ENCODE measurements around the gene USP17L21. TPM values are rescaled to one million over a fixed set of nuclear protein-coding genes. Genes with fewer than 3 reads are reported as not detected.
"Not testable (repeated sequence)": the region's sequence is repeated elsewhere in the genome, so short reads cannot be mapped to it uniquely, and the experiment has no call there.

Gene USP17L21
- total RNA-seq: not detected in 2 replicates

GRCh38 chr4:9262572-9262971, at the start of gene USP17L21:
Gene USP17L21, plus strand, starts transcription at chr4:9262872. Its CDS starts 0 bp downstream, at chr4:9262872.
- not testable (repeated sequence) for DNase-seq (ENCODE audit: extremely low read depth, low read depth, low spot score)

- DNase-seq (ENCODE audit: extremely low read depth, low read depth, low spot score): not testable (repeated sequence)
These were observed 48.0 kb upstream of the USP17L21 start for GRCh38 chr4:9214701-9215100.

- not testable (repeated sequence) for DNase-seq (ENCODE audit: extremely low read depth, low read depth, low spot score)
These were observed 47.6 kb upstream of the USP17L21 start, which contains the start of gene USP17L11 for GRCh38 chr4:9215105-9215504. Gene USP17L11, plus strand, starts transcription at chr4:9215405. Its CDS starts 0 bp downstream, at chr4:9215405.

GRCh38 chr4:9219852-9220251, 42.8 kb upstream of the USP17L21 start, which contains the start of gene USP17L12:
Gene USP17L12, plus strand, starts transcription at chr4:9220152. Its CDS starts 0 bp downstream, at chr4:9220152.
- DNase-seq (ENCODE audit: extremely low read depth, low read depth, low spot score): not testable (repeated sequence)

- DNase-seq (ENCODE audit: extremely low read depth, low read depth, low spot score): not testable (repeated sequence)
These were observed 38.1 kb upstream of the USP17L21 start, which contains the start of gene USP17L13 for GRCh38 chr4:9224596-9224995. Gene USP17L13, plus strand, starts transcription at chr4:9224896. Its CDS starts 0 bp downstream, at chr4:9224896.

GRCh38 chr4:9230249-9230648, 32.4 kb upstream of the USP17L21 start:
- DNase-seq (ENCODE audit: extremely low read depth, low read depth, low spot score): not testable (repeated sequence)

GRCh38 chr4:9234085-9234484, 28.6 kb upstream of the USP17L21 start, which contains the start of gene USP17L15:
Gene USP17L15, plus strand, starts transcription at chr4:9234385. Its CDS starts 0 bp downstream, at chr4:9234385.
- not testable (repeated sequence) for DNase-seq (ENCODE audit: extremely low read depth, low read depth, low spot score)

GRCh38 chr4:9238461-9238860, 24.2 kb upstream of the USP17L21 start:
- not testable (repeated sequence) for DNase-seq (ENCODE audit: extremely low read depth, low read depth, low spot score)

- DNase-seq (ENCODE audit: extremely low read depth, low read depth, low spot score): not testable (repeated sequence)
These were observed 19.1 kb upstream of the USP17L21 start, which contains the start of gene USP17L17 for GRCh38 chr4:9243579-9243978. Gene USP17L17, plus strand, starts transcription at chr4:9243879. Its CDS starts 0 bp downstream, at chr4:9243879.

GRCh38 chr4:9247953-9248680, 14.6 kb upstream of the USP17L21 start, which contains the start of gene USP17L18:
Gene USP17L18, plus strand, starts transcription at chr4:9248630. Its CDS starts 0 bp downstream, at chr4:9248630.
- not testable (repeated sequence) for DNase-seq (ENCODE audit: extremely low read depth, low read depth, low spot score)

GRCh38 chr4:9253078-9253477, 9.6 kb upstream of the USP17L21 start, which contains the start of gene USP17L19:
Gene USP17L19, plus strand, starts transcription at chr4:9253378. Its CDS starts 0 bp downstream, at chr4:9253378.
- DNase-seq (ENCODE audit: extremely low read depth, low read depth, low spot score): not testable (repeated sequence)

- not testable (repeated sequence) for DNase-seq (ENCODE audit: extremely low read depth, low read depth, low spot score)
These were observed 4.8 kb upstream of the USP17L21 start, which contains the start of gene USP17L20 for GRCh38 chr4:9257824-9258223. Gene USP17L20, plus strand, starts transcription at chr4:9258124. Its CDS starts 0 bp downstream, at chr4:9258124.

GRCh38 chr4:9267319-9267718, 4.6 kb downstream of the USP17L21 start, which contains the start of gene USP17L22:
Gene USP17L22, plus strand, starts transcription at chr4:9267619. Its CDS starts 0 bp downstream, at chr4:9267619.
- not testable (repeated sequence) for DNase-seq (ENCODE audit: extremely low read depth, low read depth, low spot score)

GRCh38 chr4:9271719-9272118, 9.0 kb downstream of the USP17L21 start:
- not testable (repeated sequence) for DNase-seq (ENCODE audit: extremely low read depth, low read depth, low spot score)

Other genes with a start within 250 kb of the USP17L21 start
- not detected in 2 replicates for gene FAM90A26, start 92.5 kb upstream of the USP17L21 start, total RNA-seq
- gene USP17L10, start 52.2 kb upstream of the USP17L21 start, total RNA-seq: not detected in 2 replicates
- gene USP17L11, start 47.5 kb upstream of the USP17L21 start, total RNA-seq: not detected in 2 replicates
- not detected in 2 replicates for gene USP17L12, start 42.7 kb upstream of the USP17L21 start, total RNA-seq
- not detected in 2 replicates for gene USP17L13, start 38.0 kb upstream of the USP17L21 start, total RNA-seq
- gene USP17L15, start 28.5 kb upstream of the USP17L21 start, total RNA-seq: not detected in 2 replicates
- not detected in 2 replicates for gene USP17L17, start 19.0 kb upstream of the USP17L21 start, total RNA-seq
- not detected in 2 replicates for gene USP17L18, start 14.2 kb upstream of the USP17L21 start, total RNA-seq
- not detected in 2 replicates for gene USP17L19, start 9.5 kb upstream of the USP17L21 start, total RNA-seq
- not detected in 2 replicates for gene USP17L20, start 4.7 kb upstream of the USP17L21 start, total RNA-seq
- gene USP17L22, start 4.7 kb downstream of the USP17L21 start, total RNA-seq: not detected in 2 replicates
- gene USP17L24, start 62.3 kb downstream of the USP17L21 start, total RNA-seq: not detected in 2 replicates
- not detected in 2 replicates for gene USP17L25, start 67.0 kb downstream of the USP17L21 start, total RNA-seq
- not detected in 2 replicates for gene USP17L26, start 71.8 kb downstream of the USP17L21 start, total RNA-seq
- not detected in 2 replicates for gene USP17L5, start 76.5 kb downstream of the USP17L21 start, total RNA-seq
- gene USP17L27, start 81.3 kb downstream of the USP17L21 start, total RNA-seq: not detected in 2 replicates
- not detected in 2 replicates for gene USP17L28, start 86.0 kb downstream of the USP17L21 start, total RNA-seq
- gene USP17L29, start 90.8 kb downstream of the USP17L21 start, total RNA-seq: not detected in 2 replicates
- gene USP17L30, start 100.3 kb downstream of the USP17L21 start, total RNA-seq: not detected in 2 replicates
- gene DEFB131A, start 181.5 kb downstream of the USP17L21 start, total RNA-seq: not detected in 2 replicates